Ishikawa (cell line): ENCODE measurements around the gene GNG7.

Source experiments
- EGR1 ChIP-seq: IDR thresholded peaks from 2 replicates; pipeline ENCODE4 v1.6.1; 2012
- MAX ChIP-seq: IDR thresholded peaks from 2 replicates; pipeline ENCODE4 v1.6.1; 2012
- RAD21 ChIP-seq: IDR thresholded peaks from 2 replicates; pipeline ENCODE4 v1.6.1; 2012; ENCODE audit warnings: low read depth
- REST ChIP-seq: IDR thresholded peaks from 2 replicates; pipeline ENCODE4 v1.6.1; 2012; ENCODE audit warnings: low read depth, mild to moderate bottlenecking

GRCh38 chr19:2608602-2608922 is 93.9 kb downstream of the GNG7 start:
- no peak for TF ChIP-seq EGR1
- TF ChIP-seq RAD21 = no peak
- TF ChIP-seq MAX = no peak
- no peak for TF ChIP-seq REST
